NOMO-1 (cell line): ENCODE measurements around the gene SORBS1.
A peak's percentile ranks its signal among the peaks of the same experiment; 100 is the strongest.

Experiments used
- DNase-seq, 2 experiments: peaks; one replicate each; lab custom pipeline; 2025; ENCODE audit not compliant: unreplicated experiment in 2 of 2; lab: John Stamatoyannopoulos, UW

Gene SORBS1

DNA sequence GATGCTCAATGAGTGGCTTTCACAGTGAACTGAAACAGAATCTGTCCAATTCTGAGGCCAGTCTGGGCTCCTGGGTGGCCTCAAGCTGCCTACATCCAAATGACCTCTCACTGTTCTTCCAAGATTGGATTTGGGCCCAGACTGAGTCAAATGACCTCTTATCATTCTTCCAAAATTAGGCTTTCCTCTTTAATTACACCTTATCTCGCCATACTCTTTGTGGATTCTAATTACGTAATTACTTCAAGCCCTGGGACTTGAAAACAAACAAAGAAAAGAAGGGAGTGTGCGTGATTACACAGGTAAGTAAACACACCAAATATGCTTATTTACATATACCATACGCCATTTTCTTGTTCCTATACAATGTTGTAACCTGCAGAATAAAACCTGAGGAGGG lies 18.8 kb downstream of the SORBS1 start:
- no peak for DNase-seq

DNA sequence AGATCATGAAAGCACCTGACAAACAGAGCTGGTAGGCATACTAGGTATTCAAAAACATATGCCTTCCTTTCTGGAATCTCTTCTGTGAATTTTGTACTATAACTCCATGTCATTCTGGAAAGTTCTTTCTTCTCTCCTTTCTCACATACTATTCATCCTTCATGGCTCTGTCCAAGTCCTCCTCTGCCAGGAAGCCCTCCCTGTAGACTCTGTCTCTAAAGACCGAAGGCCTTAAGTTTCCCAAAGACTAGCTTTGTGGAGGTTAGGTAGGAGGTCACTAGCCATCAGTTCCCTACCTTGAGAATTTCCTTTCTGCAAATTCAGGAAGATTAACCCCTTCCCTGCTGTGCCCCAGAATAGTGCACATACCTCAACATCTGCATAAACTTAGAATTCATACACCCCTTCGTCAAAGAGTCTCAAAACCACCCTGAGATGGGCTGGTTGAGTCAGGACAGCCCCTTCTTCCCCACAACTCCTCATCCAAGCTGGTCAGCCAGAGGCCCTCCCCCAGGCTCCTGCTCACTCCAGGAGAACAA lies 20.6 kb downstream of the SORBS1 start:
- DNase-seq: no peak

DNA sequence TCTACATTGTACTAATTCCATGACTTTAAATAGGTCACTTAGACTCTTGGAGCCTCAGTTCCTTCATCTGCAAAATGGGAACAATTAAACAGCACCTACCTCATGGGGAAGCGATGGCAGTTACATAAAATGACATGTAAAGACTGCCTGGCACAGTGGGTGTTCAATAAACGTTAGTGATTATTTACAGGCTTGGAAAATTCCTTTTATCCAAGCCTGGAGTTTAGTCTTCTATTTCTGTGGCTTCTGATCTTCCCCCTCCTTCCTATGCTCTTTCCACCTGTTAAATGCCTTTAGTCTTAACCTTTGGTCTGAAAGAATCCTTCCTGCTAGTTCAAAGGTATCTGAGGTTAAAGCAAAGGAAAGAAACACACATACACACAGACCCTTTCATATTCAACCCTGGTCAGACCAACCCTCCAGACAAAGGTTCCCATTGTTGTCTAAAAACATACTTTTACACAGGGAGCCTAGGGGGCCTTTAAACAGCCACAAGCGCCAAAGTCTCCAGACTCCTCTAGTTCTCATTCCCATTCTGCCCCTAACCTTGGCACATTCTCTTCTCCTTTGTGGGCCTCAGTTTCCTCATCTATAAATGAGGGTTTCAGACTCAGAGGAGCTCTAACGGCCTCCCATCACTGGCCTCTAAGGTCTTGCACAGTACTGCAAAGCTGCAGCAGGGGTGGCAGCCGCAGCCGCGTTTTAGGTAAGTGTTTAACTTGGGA lies 21.4 kb downstream of the SORBS1 start:
- no peak for DNase-seq

DNA sequence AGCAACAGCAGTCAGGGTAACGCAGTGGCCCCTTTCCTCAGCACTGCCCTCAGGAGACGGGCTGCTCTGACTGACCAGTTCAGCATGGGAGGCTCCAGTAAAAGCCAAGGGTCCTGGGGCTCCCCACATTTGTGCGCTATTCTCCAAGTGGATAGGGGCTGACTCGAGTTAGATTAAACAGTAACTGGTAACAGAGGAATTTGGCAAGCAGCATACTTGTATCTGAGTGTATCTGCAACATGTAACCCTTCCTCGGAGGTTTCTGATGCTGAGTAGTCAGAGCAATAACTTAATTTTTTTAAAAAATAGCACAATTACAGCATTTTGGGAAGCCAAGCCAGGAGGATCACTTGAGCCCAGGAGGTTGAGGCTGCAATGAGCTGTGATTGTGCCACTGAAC lies 22.8 kb downstream of the SORBS1 start:
- no peak for DNase-seq

DNA sequence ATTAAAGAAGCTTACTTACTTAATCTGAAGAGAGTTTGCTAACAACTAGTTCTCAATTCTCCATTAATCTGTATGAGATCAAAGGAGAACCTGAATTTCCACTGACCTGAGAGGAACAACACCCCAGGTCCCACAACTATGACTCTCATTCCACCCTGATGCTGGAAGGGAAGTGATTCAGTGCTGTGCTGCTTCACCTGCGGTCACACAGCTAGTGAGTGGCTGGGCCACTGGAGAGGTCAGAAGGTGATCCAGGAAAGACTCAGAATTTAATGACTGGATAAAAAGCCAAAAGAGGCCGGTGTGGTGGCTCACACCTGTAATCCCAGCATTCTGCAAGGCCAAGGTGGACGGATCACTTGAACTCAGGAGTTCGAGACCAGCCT lies 23.6 kb downstream of the SORBS1 start:
- DNase-seq: no peak

DNA sequence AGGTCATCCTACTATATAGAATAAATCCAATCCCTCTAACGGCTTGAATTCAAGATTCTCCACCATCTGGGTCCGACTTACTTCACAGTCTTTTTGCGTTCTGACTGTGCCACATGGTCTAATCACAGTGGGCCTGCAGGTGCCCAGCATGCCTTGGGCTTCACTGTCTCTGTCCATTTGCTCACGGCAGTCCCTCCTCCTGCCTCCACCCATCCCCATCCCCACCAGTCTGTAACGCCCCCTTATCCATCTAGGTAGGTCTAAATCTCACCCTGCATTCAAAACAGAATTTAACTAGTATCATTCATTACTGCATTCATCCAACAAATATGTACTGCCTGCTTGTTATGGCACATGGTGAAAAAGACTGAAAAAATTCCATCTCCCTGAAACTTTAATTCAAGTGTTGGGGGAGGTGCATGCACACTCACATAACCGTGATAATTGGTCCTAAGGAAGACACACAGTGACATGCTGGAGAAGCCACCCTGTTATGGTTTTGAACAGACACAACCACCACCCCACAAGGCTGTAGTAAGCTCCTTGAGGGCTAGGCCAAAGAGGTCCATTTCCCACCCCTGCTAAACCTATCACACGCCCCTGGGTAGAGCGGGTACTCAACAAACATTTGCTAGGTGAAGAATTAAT lies 24.2 kb downstream of the SORBS1 start:
- no peak for DNase-seq

DNA sequence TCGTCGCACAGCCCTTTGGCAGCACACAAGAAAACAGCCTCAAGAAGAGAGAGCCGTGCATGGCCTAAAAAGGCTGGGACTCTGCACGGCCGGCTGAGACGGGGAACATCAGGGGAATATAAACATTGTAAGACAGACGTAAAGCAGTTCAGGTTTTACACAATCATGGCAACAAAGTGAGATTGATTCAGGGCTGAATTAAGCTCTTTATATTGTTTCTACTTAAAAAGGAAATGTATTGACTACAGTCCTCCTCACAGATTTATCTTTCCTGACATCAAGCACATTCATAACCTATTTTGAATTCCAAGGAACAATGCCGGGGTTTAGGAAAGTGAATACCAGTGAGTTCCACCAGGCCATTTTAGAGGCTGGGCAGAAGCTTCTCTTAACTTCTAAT lies 25.2 kb downstream of the SORBS1 start:
- no peak for DNase-seq

DNA sequence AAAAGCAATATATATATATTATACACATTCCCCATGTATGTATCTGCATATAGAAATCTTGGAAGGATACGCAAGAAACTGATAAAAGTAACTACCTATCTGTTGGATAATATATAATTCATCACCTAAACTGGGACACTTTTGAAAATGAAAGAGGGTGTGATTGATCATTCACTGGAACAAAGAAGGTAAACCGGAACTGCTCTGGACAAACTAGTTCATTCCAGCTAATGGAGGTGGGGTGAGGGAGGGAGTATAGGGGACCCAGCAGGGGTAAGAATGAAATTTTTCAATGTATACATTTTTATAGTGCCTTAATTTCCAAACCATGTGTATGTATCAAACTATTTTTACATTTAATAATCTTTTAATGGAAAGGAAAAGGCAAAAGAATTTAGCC lies 25.6 kb downstream of the SORBS1 start:
- no peak for DNase-seq

DNA sequence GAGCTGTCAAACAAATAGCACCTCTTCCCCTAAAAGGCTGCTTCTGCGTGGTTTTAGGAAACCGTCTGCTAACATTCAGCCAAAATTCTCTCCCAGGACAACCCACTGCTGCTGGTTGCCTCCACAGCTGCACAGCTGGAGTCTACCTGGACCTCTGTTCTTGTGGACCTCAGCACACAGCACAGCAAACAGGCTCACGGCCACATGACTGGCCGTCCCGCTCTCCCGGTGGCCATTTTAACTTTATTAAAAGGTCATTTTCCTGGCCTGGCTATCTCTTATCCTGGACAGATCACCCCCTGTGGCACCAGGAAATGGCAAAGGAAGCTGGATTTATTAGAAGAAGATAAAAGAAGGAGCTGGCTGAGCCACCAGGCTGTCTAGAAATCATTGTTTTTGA lies 27.6 kb downstream of the SORBS1 start:
- no peak for DNase-seq

DNA sequence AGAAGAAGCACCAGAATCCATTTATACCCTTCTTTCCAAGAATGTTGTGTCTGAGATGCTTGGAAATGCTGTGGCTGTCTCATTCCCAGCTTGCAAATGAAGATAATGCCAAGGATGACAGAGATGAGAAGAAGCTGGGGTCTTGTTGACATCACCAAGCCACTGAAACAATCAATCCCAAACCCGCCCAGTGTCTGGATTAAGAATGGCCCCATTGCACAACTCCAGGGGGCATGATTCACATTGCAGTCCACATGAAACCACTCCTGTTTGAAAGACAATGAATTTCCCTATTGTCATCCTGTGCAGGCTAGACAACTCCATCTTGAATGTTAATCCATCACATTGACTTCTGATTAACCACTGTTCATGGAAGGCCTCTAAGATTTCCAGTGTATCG lies 28.6 kb downstream of the SORBS1 start:
- no peak for DNase-seq

DNA sequence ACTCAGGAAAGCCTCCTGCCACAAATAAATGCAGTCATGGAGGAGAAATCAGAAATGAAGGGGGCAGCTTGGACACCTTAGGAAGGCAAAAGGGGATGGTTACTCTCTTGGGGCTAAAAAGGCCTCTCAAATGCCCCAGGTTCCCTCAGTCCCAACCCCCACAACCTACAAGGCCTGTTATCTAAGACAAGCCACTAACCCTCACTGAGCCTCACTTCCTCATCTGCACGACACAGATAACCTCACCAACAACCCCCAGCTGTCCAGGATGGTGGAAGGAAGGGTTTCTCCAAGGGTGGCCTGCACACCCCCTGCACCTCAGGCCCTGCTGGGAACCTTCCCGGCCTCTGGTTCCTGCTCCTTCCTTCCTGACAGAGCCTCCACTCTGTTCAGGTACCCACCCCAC lies 29.2 kb downstream of the SORBS1 start:
- peak; percentile 1 to 10 for DNase-seq

DNA sequence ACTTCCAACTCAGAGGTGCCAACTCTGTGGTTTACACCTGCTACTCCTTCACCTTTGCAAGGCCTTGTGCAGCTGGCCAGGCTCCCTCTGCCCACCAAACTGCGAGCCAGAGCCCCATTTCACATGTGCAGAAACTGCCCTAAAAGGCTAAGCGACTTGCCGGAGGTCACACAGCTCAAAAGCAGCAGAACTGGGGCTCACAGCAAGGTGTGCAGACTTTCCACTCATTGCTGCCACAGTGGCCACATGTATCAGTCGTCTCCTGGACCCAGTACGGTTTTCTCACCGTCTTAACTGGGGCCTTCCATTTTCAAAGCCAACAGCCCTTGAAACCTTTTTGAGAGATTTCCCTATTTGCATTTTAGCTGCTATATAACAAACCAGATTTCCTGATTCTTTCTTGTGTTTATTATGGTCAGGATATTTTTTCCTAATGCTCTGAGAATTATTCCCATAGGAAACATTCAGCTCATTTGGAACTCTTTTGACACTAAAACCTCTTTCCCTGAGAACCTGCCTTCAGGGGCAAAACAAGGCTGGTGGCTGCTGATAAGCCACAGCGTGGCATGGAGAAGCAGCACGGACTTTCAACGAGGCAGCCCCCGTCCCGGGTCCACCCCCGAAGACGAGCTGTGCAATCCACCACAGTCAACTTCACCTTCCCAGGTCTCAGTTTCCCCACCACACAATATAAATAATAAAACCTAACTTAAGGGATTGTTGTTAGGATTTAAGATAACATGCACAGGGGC lies 29.9 kb downstream of the SORBS1 start:
- no peak for DNase-seq

DNA sequence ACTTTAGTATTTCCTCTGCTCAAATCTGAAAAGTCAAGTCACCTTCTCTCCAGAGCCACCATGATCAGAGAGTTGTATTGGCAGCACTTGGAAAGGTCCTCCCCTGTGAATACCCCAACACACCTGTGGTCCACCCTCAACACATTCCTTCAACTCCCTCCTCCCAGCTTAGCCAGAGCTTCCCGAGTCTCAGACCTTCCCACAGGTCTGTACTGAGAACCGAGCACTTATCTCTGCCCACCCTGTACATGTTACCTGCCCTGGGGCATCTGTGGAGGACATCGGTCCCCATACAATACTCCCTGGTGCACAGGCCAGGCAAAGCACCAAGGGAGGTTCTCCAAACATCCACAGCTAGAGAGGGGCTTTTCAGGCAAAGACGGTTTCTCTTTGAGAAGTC lies 30.6 kb downstream of the SORBS1 start:
- no peak for DNase-seq

DNA sequence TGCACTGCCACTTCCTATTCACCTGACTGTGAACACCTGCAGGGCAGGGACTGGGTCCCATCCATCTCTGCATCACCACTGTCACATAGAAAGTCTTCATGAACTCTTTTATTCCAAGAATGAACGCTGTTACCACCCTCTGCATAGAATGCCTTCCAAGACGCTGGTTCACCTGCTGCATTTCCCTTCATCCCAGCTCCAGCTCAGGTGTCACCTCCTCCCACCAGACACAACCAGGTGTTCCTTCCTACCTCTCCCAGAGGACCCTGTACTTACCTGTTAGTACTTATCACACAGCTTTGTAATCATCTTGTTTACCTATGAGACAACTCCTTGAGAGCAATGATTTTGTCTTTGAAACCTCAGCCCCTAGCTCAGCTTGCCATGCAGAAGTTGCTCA lies 31.1 kb downstream of the SORBS1 start:
- DNase-seq: no peak

DNA sequence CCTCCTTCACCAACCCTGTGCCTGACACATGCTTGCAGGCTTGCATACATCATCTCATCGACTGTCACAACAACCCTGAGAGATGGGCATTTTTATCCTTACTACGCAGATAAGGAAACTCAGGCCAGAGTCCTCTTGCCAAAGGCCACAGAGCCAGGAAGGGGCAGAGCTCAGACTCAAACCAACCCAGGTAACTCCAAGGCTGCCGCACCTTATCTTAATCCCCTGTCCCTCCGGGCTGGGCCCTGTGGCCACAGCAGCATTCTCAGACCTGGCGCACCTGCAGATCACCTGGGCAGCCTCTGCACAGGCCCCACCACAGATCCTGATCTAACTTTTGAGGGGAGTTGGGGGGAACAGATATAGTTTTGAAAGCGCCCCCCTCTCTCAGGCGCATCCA lies 35.1 kb downstream of the SORBS1 start:
- DNase-seq: no peak

DNA sequence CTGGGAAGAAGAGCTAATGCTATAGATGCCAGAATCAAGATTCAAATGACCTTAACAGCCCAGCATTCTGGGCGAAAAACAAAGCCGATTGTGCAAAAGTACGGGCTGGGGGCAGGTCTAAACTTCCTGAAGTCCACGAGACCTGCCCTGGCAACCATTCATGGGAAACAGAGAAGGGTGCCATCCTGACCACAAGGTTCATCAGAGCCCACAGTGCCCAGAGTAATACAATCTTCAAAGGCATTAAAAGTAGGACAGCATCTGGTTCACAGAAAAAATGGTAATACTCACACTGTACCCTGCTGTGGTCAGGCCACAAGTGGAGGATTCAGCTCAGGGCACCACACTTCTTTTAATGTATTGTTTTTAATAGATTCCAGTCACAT lies 36.1 kb downstream of the SORBS1 start:
- no peak for DNase-seq

DNA sequence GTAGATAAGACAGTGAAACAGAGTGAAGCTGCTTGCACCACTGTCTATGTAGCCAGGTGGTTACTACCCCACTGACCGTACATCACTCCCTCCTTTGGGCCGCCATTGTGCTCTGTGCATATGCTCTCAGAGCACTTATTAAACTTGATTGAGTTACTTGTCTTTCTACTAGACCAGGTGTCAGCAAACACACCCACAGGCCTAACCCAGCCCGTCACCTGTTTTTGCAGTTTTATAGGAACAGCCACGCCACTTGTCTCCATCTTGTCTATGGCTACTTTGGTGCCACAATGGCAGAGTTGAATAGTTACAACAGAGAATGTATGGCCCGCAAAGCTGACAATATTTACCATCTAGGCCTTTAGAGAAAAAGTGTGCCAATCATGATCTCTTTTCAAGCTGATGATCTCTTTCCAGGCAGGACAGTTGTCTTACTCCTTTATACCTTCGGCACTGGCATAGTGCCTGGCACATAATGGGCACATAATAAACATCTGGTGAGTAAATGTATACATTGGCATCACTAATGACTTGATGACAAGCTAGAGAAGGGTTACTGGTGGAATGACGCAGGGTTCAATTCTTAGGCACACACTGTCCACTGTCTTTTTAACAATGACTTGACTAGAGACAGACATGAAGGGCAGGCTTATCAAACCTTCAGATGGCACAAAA lies 36.7 kb downstream of the SORBS1 start:
- no peak for DNase-seq

DNA sequence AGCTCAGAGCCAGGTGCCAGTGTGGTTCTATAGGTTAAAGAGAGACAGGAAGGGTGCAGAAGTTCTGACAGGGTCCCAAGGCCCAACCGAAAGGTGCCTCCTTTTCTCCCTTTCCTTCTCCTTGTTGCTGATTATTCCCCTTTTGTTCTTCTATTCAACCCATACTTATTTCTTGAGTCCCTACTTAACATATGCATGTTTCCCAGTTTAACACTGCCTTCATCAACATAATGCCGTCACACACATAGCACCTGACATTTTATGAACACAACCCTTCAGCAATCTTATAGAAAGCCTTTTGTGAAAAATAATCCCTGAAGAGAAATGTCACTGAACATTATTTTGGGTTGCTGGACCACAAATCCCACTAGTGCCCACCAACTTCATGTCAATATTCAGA lies 39.1 kb downstream of the SORBS1 start:
- DNase-seq: no peak

DNA sequence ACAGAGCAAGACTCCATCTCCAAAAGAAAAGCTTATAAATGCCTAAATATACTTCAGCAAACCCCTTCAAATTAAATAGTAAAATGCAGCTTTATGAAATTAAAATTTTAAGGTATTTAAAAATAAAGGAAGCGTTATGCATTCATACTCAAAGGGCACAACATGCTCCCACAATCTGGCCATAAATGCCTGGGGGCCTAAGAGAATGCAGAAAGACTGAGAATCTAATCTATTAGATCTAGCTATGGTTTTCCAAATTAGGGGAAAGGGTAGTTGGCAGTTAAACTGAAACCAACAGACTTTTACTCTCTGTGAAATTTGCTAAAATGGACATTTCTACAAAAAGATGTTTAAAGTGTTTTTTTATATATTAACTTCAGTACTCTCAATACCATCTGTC lies 40.6 kb downstream of the SORBS1 start:
- no peak for DNase-seq

DNA sequence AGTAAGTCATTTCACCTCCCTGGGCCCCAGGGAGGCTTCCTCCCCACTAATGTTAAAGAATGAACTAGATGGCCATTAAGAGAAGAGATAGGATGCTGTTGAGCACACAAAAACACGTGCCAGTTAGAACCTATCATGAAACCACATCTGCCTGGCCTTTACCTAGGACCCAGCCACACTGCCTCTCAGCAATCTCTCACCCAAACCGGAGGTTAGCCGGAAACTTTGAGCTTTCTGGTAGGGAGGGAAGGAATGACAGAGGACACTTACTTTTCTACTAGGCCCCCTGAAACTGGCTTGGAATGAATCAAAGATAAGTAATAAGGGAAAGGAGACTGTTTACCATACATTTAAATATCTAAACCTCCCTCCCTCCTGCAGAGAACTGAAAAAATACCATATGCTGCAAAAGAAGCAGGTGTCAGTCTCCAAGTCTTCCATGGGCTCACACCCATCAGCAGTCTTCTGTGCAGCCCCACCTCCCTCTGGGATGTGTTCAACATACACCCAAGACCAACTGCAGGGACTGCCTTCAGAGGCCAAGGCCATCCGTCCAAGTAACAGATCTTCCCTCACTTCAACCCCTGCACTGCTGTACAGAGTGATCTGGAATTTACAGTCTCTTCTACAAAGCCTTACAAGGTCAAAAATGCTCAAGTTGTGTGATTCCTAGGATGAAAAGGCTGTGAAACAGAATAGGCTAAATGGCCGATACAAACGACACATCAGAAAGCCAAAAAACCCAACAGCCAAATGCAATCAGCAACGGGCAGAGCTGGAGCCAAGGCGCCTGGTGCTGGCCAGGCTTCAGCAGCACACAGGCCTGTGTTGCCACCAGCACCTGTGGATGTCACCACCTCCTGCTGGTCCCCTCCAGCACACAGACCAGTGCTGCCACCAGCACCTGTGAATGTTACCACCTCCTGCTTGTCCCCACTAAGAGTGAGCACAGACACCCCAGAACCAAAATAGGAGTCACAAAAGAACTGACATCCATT lies 42.4 kb downstream of the SORBS1 start:
- no peak for DNase-seq
